Vagina (tissue), 2 donors: ENCODE results near the gene KAZN.

Experiments used
- CTCF ChIP-seq, 3 experiments: fragments of 450-650 bp in 2 of 3; fragments of 200-600 bp in 1 of 3; sonication (generic) in 1 of 3; IDR thresholded peaks; one replicate each; pipeline ENCODE4 v1.5.1; 2017 to 2019; ENCODE audit warnings: antibody characterized with exemption in 3 of 3, mild to moderate bottlenecking in 2 of 3, moderate library complexity in 2 of 3
- POLR2A ChIP-seq, 2 donors: fragments of 450-650 bp; IDR thresholded peaks; one replicate each; pipeline ENCODE4 v1.6.1; 2017; ENCODE audit warnings: antibody characterized with exemption in 2 of 2, mild to moderate bottlenecking in 2 of 2, moderate library complexity in 2 of 2
- POLR2AphosphoS5 ChIP-seq, 2 donors: sonication (generic); formaldehyde crosslinking; IDR thresholded peaks; one replicate each; pipeline ENCODE4 v1.9.0; 2017; ENCODE audit warnings: antibody characterized with exemption in 2 of 2, mild to moderate bottlenecking in 2 of 2, low read depth in 1 of 2; ENCODE audit not compliant: insufficient read depth in 1 of 2

GRCh38 chr1:14952626-14953314 is 354.3 kb downstream of the KAZN start:
- TF ChIP-seq POLR2A (IDR thresholded peaks at IDR 0.05) (no peak), POLR2AphosphoS5 (IDR thresholded peaks at IDR 0.05; ENCODE audit: insufficient read depth in 1 of 2, low read depth in 1 of 2) (no peak), CTCF (IDR thresholded peaks at IDR 0.05) (no peak)
